ENCODE results near the gene PTPRH.

DNA sequence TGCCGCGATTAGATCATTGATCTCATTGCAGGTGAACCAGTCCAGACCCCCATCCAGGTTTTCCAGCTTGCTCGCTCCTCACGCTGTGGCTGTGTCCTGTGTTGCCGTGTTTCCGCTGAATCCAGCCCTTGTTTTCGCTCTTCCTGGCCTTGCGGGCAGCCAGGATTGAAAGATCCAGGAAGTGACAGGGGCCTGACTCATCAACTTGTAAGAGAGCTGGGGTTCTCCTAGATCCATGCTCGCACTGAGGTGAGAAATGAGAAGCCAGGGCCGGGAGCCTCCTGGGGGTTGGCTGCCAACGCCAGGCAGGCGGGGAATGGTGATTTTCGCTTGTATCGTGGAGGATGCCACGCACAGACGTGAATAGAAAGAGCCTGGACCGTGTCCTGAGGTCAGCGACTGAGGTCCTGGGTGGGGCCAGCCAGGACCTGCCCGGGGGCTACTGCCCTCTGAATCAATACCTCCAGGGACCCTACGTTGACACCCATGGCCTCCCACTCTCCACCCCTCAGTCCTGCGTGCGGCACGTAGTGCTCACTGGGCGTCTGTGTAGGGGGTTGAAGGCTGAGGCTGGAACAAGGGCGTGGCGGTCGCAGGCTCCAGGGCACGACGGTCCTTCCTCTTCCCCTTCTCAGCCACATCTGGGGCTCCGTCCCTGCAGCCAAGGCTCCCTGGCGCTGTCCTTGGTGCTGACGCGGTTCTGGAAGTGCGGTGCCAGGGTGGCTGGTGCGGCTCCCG lies 7.3 kb upstream of the PTPRH start:
- TF ChIP-seq POLR2A (IDR thresholded peaks at IDR 0.05; ENCODE audit: low read length) (peak; percentile 39), GATA1 (IDR thresholded peaks at IDR 0.05; ENCODE audit: low read depth, low read length) (no peak)
